AG08396 (cell line): ENCODE results near the gene MUSK.
"Not testable (repeated sequence)": the region's sequence is repeated elsewhere in the genome, so short reads cannot be mapped to it uniquely, and the experiment has no call there.

Source experiments
- DNase-seq: peaks from one replicate; pipeline ENCODE4 v3.0.0; 2012; ENCODE audit warnings: low spot score, mixed read lengths

Gene MUSK

GRCh38 chr9:110695846-110696245, 27.3 kb downstream of the MUSK start:
- not testable (repeated sequence) for DNase-seq

DNA sequence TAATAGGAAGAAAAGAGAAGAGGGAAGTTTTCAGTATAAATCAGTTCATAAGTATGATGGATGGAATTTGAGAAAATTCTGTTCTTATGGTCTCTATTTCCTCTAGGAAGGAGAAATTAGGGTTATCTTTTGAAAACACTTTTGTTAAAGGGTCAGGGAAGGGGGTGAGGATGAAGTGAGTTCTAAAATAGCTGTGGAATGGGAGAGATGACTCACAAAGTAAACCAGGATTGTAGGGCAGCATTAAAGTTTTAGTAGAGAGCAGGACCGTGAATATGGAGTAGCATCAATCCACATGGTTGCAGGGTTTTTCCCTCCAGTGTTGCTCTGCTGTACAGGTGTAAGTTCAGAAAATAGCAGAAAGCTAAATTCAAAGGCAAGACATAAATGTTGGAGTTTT, 32.4 kb downstream of the MUSK start:
- peak; percentile 9 for DNase-seq

- no peak for DNase-seq
These were observed 35.1 kb downstream of the MUSK start for GRCh38 chr9:110703669-110704068.

GRCh38 chr9:110707419-110707818, 38.8 kb downstream of the MUSK start:
- DNase-seq, result no peak

DNA sequence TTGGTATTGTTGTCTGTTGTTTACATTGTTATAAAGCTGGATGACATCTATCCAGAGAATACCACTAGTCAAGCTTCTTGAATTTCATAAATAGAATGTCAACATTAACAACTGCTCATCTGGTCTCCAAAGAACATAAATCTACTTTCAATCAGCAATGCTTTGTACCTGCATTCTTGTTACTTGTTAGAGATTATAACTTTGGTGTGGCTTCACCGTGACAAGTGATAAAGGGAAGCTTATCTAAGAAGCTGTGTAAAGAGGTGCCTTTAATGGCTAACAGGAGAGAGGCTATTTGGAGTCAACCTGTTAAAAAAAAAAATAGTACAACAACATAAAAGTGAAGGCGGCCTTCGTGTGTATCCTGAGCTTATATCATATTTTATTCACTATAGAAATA, 41.8 kb downstream of the MUSK start:
- DNase-seq, result no peak

DNA sequence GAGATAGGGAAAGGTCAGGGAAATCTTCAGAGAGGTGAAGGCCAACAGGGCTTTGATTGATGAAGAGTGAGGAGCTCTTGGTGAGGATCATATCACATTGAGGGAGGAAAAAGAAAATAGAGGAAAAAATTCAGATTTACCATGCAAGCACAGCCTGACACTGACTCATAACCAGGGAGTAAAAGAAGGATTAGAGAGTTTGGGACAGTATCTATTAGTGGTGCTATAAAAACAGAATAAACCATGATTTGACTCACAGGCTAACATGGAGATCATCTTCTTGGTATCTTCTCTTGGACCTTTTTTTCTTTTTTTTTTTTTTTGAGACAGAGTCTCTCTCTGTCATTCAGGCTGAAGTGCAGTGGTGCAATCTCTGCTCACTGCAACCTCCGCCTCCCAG, 44.4 kb downstream of the MUSK start:
- DNase-seq, result no peak

- DNase-seq, result no peak
These were observed 45.7 kb downstream of the MUSK start for GRCh38 chr9:110714314-110714713.

DNA sequence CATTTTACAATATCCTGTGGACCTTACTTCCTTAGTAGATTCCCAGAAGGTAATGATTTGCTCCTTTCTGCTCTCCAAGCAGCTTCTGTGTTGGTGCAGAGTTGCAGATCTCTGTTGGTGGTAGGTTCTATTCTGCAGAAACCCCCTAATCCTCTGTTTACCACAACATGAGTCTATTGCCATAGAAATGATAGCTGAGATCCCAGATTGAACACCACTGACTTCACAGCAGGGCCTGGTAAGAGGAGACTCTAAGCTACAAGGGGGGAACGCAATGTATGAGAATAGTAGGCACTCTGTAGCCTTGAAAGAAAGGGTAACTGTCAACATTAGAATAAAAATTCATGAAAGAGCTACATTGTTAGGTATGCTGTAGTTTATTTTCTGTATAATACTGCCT, 59.5 kb downstream of the MUSK start:
- no peak for DNase-seq

GRCh38 chr9:110729641-110730040, 61.0 kb downstream of the MUSK start:
- DNase-seq, result no peak

DNA sequence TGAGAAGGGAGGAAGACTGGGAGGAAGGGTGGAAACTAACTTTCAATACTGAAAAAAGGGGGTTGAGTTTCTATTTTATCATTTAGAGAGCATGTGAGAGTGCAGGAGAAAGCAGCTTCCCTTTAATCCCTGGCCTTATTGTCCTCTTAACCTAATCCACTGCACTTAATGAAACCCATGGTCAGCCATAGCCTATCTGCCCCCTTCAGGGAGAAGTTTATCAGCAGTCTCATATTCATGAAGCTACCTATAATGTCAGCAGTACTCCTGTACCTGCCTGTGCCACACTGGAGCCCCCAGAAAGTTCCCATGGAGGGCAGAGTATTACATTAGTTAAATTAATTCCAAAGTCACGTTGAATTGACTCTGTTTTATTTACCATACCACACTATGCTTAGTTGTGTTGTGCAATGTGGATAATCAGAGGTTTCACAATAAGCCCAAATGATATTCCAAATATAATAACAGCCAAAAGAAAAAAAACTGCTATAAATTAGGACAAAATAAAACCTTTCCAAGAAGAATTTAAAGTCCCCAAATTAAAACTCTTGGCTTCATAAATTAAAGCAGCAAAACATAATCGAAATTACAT, 62.9 kb downstream of the MUSK start:
- no peak for DNase-seq

DNA sequence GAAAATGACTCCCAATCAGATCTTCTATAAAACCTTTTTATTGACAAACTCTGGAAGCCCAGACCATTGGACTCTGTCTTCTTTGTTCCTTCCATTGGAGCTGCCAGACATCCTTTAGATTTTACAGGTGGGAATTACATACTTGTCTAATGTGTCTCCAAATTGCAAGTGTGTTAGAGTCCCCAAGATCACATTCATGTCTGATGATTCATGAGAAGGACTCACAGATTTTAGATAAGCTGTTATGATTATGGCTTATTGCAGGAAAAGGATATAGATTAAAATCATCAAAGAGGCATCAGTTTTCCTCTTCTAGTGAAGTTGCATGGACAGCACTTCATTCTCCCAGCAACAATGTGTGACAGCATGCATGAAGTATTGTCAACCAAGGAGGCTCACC, 70.4 kb downstream of the MUSK start:
- no peak for DNase-seq

- DNase-seq, result peak; percentile 36
These were observed 74.3 kb downstream of the MUSK start for GRCh38 chr9:110742741-110743371.

DNA sequence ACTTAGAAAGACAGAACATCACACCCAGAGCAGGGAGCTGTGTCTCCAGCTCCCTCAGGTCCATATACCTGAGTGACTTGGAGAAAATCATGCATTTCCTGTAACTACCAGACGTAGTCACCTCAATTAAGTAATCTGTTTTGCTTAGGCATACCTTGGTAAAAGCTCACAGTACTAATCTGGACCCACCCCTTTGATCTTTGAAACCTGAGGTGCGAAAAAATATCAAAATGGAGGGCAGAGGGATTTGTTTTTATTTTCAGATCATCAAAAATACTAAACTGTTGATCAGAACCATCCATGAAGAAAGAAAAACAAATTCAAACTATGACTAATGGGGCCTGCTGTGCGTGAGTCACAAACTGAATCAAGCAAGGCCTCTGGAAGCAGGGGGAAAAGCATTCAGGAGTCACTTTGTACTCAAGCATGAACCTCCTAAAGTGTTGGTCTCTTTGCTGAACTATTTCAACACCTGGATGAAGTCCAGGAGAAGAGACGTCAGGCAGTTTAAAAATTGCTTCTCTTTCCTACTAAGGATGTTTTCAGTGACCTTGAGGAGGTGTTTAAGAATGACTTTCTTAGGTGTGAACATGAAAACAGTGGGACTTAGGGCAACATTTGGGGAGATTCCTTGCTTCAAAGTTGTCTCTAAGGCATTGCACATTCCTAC, 76.3 kb downstream of the MUSK start:
- DNase-seq, result peak; percentile 75

DNA sequence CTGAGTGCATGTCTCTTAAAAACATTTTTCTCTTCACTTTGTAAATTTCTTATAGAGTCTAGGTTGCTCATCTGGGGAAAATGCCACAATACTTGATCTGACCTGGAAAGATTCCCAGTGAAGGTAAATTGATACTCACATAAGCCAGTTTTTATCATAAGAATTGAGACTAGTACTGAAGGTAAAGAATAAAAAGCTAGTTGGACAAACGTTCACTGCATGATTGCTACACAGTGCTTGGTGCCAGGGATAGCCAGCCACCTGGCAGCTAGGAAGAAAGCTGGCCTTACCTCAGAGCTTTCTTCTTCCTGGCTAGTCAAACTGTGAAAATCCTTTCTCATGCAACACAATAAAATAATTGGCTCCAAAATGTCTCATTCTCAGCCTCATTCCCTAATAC, 77.1 kb downstream of the MUSK start:
- no peak for DNase-seq

- DNase-seq, result no peak
These were observed 77.8 kb downstream of the MUSK start for GRCh38 chr9:110746211-110746930.

DNA sequence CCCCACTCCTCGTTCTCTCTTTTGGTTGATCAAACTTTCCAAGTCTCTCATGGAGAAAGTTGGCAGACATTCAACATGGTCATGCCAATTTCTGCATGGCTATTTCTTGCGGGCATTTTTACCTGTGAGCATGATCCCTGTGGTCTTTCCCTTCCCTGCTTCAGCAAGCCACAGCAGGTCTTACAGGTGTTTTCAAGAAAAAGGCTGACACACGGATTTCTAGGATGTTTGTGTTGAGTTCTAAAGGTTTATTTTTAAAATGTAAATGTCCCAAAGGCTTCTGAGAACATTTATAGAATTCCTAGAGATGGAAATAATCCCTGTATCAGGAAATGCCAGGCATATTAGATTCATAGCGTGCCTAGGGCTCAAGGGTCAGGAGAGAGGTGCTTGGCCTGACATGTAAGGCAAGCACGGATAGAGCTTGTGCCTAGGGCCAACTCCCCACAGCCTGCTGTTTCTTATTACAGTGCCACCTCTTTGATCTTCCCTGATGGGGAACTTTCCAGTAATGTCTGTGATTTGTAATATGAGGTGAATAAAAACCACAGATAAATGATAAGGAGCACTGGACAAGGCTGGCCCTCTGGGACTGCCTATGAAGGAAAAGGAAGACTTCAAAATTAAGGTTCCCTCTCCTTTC, 79.8 kb downstream of the MUSK start:
- DNase-seq, result no peak

DNA sequence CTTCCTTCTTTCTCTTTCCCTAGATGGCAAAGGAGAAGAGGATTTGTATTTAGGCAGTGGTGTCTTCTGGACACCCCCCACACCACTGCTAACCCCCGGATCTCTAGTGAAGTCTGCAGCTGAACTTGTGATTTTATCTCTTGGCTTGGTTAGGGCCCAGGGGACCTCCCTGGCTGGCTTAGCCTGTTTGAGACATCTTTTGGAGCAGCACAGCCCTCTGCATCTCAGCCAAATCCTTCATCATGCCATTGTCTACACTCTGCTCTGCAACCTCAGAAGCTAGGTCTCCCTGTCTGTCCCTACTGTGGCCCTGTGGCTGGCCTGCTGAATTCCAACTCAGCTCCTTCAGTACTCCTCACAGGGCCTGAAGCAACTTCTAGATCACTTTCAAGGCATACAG, 81.7 kb downstream of the MUSK start:
- DNase-seq, result no peak

GRCh38 chr9:110751971-110752370, 83.4 kb downstream of the MUSK start:
- no peak for DNase-seq

GRCh38 chr9:110752766-110753165, 84.2 kb downstream of the MUSK start:
- DNase-seq, result peak; percentile 57

DNA sequence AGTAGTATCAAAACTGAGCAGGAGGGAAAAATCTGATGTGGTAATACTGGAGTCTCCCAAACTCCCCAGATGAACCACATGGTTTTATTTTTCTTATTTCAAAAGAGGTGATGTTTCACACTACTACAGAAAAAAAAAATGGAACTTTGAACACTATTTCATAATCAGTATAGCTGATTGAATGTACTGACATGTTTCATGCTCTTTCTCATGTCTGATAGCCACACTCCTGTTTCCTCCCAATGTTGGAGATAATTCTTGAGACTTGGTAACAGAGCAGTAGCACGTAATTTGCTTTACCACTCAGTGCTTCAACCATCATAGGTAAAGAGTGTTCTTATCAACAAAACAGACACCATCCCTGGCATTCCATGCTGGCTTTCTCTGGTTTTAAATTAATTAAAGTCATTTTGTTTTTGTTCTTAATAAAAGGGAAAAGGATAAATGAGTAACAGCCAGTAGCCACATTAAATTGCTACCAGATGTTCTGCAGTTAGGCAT, 85.2 kb downstream of the MUSK start:
- DNase-seq, result no peak

DNA sequence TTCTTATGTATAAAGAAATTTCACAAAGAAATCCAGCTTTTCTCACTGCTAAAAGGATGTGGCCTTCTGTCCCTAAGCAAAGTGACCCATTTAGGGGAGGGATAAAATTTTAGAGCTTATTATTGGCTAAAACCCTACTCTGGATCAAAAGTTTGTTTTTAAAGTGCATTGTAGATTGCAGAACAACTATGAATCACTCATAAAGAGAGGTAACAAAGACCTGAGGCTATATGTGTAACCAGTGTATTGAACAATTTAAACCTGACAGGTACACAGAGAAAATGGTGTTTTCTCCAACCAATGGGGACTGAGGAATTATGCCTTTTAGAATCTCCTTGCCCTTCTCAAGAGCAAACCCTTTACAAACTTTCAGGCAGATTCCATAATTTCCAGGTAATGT, 86.6 kb downstream of the MUSK start:
- no peak for DNase-seq

- no peak for DNase-seq
These were observed 89.6 kb downstream of the MUSK start for GRCh38 chr9:110758201-110758600.
